Measurements from ENCODE around the gene SSX2IP. TPM values are rescaled to one million over a fixed set of nuclear protein-coding genes. Genes with fewer than 3 reads are reported as not detected.

SSX2IP gene
- total RNA-seq, 2 experiments from 2014 or later, result 10.0 to 12.7 TPM

- CTCF ChIA-PET, result interaction anchor here (0.6 to 1.5 kb wide), 3 partner anchors 21 to 76 kb away, joined by 3 to 4 read pairs (median 3); no protein-coding TSS in a partner anchor
- POLR2A ChIA-PET, result no interaction called here
Observed at GRCh38 chr1:84703431-84703830, 13.2 kb upstream of the SSX2IP start.

DNA sequence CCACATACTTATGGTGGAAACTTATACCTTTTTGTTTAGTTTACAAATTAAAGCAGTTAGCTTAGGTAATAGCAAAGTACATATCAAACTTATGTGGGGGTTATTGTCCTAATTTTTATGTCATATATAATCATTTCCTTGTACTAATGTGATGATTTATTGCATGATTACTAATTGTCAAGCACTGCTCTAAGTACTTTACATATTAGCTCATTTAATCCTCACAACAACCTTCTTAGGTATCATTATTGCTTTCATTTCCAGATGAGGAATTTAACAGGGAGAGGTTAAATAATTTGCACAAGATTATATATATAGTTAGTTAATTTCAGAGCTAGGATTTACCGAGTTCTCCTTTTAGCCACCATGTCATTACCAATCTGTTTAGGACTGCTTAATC is 11.9 kb upstream of the SSX2IP start:
- ATAC-seq, result no peak
- DNase-seq, result no peak
- Mint-ChIP-seq H3K9me3 (no peaks in the 10 kb centered on the region), H3K4me3 (no peak overlapping the region), H3K36me3 (ENCODE audit: low read depth) (no peaks in the 10 kb centered on the region), H3K27me3 (peaks cover 4% of the 10 kb centered on the region), H3K27ac (no peak overlapping the region), H3K4me1 (ENCODE audit: low read depth) (peaks cover 14% of the 10 kb centered on the region)
- intact Hi-C loops (cut with micrococcal nuclease), result no loop called here
- ChIA-PET CTCF (interaction anchor here (1.0 to 2.0 kb wide), 3 partner anchors 13 to 51 kb away, joined by 3 to 6 read pairs (median 4); no protein-coding TSS in a partner anchor), POLR2A (no interaction called here)
- TF ChIP-seq, protein P1, sequence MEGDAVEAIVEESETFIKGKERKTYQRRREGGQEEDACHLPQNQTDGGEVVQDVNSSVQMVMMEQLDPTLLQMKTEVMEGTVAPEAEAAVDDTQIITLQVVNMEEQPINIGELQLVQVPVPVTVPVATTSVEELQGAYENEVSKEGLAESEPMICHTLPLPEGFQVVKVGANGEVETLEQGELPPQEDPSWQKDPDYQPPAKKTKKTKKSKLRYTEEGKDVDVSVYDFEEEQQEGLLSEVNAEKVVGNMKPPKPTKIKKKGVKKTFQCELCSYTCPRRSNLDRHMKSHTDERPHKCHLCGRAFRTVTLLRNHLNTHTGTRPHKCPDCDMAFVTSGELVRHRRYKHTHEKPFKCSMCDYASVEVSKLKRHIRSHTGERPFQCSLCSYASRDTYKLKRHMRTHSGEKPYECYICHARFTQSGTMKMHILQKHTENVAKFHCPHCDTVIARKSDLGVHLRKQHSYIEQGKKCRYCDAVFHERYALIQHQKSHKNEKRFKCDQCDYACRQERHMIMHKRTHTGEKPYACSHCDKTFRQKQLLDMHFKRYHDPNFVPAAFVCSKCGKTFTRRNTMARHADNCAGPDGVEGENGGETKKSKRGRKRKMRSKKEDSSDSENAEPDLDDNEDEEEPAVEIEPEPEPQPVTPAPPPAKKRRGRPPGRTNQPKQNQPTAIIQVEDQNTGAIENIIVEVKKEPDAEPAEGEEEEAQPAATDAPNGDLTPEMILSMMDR (IDR thresholded peaks at IDR 0.05), result no peak

More at GRCh38 chr1:84703431-84703830, 13.2 kb upstream of the SSX2IP start:
- Mint-ChIP-seq H3K36me3 (ENCODE audit: low read depth) (no peaks in the 10 kb centered on the region), H3K4me1 (ENCODE audit: low read depth) (peaks cover 14% of the 10 kb centered on the region), H3K9me3 (no peaks in the 10 kb centered on the region), H3K27ac (no peak overlapping the region), H3K4me3 (no peak overlapping the region), H3K27me3 (peaks cover 4% of the 10 kb centered on the region)
- DNase-seq (no peak), ATAC-seq (no peak)
- TF ChIP-seq, protein P1 (IDR thresholded peaks at IDR 0.05), result no peak
- intact Hi-C loops (cut with micrococcal nuclease), result no loop called here

DNA sequence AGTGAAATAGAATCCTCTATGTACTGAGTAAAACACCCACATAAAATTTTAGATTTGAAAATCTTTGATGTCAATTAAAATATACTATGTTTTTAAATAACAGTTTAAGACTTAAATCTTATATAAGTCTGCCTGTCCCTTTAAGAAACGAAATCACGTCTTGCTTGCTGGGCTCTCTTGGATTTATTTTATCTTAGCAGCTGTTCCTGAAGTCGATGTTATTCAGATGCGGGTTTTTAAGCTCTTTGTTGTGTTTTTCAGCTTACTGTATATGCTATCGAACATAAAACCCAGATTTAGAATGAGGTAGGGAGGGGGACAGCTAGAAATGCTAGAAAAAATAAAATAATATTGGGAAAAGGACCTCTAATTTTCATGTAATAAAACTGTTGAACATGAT is 11.1 kb upstream of the SSX2IP start:
- intact Hi-C loops (cut with micrococcal nuclease), result no loop called here
- CTCF ChIA-PET, result interaction anchor here (1.0 to 2.0 kb wide), 3 partner anchors 14 to 51 kb away, joined by 3 to 6 read pairs (median 4); no protein-coding TSS in a partner anchor
- Mint-ChIP-seq H3K4me3 (no peak overlapping the region), H3K9me3 (no peaks in the 10 kb centered on the region), H3K27ac (no peak overlapping the region), H3K27me3 (peaks cover 4% of the 10 kb centered on the region), H3K36me3 (ENCODE audit: low read depth) (no peaks in the 10 kb centered on the region), H3K4me1 (ENCODE audit: low read depth) (peaks cover 14% of the 10 kb centered on the region)
- POLR2A ChIA-PET, result interaction anchor here (0.6 kb wide), 1 partner anchor 29 kb away, joined by 3 read pairs; no protein-coding TSS in a partner anchor
- DNase-seq (no peak), ATAC-seq (no peak)
- TF ChIP-seq, protein P1 (IDR thresholded peaks at IDR 0.05), result no peak

DNA sequence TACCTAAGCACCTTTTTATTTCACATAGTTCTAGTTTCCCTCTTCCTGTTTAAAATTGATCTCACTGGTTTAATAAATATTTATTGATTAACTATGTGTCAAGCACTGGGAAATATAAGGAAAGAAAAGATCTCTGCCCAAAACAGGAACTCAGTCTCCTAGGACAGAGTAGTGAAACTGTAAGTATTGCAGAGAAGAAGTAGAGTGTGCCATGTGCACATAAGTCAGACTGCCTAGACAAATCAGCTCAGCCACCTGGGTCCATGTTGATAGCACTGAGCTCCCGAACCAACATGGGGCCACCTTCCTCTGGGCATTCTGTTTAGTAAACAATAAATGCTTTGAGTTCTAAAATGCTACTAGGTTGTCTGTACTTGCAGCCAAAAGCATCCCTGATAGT is 9.8 kb upstream of the SSX2IP start:
- Mint-ChIP-seq H3K27ac (no peak overlapping the region), H3K4me1 (ENCODE audit: low read depth) (peaks cover 14% of the 10 kb centered on the region), H3K4me3 (no peak overlapping the region), H3K9me3 (no peaks in the 10 kb centered on the region), H3K27me3 (peaks cover 4% of the 10 kb centered on the region), H3K36me3 (ENCODE audit: low read depth) (no peaks in the 10 kb centered on the region)
- ChIA-PET CTCF (interaction anchor here (1.1 to 2.0 kb wide), 2 partner anchors 11 to 25 kb away, joined by 3 to 6 read pairs; no protein-coding TSS in a partner anchor), POLR2A (no interaction called here)
- intact Hi-C loops (cut with micrococcal nuclease), result no loop called here
- TF ChIP-seq, protein P1 (IDR thresholded peaks at IDR 0.05), result no peak
- no peak for ATAC-seq
- no peak for DNase-seq

- Mint-ChIP-seq H3K9me3 (peaks cover 4% of the 10 kb centered on the region), H3K27ac (no peak overlapping the region), H3K36me3 (ENCODE audit: low read depth) (no peaks in the 10 kb centered on the region), H3K4me3 (no peak overlapping the region), H3K27me3 (peaks cover 4% of the 10 kb centered on the region), H3K4me1 (ENCODE audit: low read depth) (peaks cover 19% of the 10 kb centered on the region)
- DNase-seq (no peak), ATAC-seq (no peak)
- ChIA-PET CTCF (interaction anchor here (0.8 to 1.2 kb wide), 3 partner anchors 8 to 55 kb away, joined by 3 to 4 read pairs (median 4); no protein-coding TSS in a partner anchor), POLR2A (no interaction called here)
- intact Hi-C loops (cut with micrococcal nuclease), result no loop called here
- TF ChIP-seq, protein P1 (IDR thresholded peaks at IDR 0.05), result no peak
Observed at GRCh38 chr1:84698151-84699110, 8.2 kb upstream of the SSX2IP start.

All from activated CD8-positive, alpha-beta T cell treated with anti-CD3 and anti-CD28 coated beads for 36 hours (primary cell).